ENCODE results near the gene CDH13. TPM values are rescaled to one million over a fixed set of nuclear protein-coding genes. Genes with fewer than 3 reads are reported as not detected.
A peak's percentile ranks its signal among the peaks of the same experiment; 100 is the strongest.

Gene CDH13
- total RNA-seq, 1 donor from 2014 or later, result 46.4 TPM

- TF ChIP-seq, protein P1, sequence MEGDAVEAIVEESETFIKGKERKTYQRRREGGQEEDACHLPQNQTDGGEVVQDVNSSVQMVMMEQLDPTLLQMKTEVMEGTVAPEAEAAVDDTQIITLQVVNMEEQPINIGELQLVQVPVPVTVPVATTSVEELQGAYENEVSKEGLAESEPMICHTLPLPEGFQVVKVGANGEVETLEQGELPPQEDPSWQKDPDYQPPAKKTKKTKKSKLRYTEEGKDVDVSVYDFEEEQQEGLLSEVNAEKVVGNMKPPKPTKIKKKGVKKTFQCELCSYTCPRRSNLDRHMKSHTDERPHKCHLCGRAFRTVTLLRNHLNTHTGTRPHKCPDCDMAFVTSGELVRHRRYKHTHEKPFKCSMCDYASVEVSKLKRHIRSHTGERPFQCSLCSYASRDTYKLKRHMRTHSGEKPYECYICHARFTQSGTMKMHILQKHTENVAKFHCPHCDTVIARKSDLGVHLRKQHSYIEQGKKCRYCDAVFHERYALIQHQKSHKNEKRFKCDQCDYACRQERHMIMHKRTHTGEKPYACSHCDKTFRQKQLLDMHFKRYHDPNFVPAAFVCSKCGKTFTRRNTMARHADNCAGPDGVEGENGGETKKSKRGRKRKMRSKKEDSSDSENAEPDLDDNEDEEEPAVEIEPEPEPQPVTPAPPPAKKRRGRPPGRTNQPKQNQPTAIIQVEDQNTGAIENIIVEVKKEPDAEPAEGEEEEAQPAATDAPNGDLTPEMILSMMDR (conservative IDR thresholded peaks at IDR 0.05), result no peak
- no peak overlapping the region for H3K27ac Mint-ChIP-seq
- no peak for DNase-seq (ENCODE audit: extremely low spot score, unreplicated experiment)
- H3K9me3 Mint-ChIP-seq, result no peaks in the 10 kb centered on the region
- H3K4me1 Mint-ChIP-seq (ENCODE audit: unreplicated experiment), result peaks cover 16% of the 10 kb centered on the region
- H3K36me3 Mint-ChIP-seq, result no peaks in the 10 kb centered on the region
- H3K27me3 Mint-ChIP-seq, result peaks cover 34% of the 10 kb centered on the region
- no peak overlapping the region for H3K4me3 Mint-ChIP-seq
Measured at GRCh38 chr16:83589576-83589975, 962.8 kb downstream of the CDH13 start.

DNA sequence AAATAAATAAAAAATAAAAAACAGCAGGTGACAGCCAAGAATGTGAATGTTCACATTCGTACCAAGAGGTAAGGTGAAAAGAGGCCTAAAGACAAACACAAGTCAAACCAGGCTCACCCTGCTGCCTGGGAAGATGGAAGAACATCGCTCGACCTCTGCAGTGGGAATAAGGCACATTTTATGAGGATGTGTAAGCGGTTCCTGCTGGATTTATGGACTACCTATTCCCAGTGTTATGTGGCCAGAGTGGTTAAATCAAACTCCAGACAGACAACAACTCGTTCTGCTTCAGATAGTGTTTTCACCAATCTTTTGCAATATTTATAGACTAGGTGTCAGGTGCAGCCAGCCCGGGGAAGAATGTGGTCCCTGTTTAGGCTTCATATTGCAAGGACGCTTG lies 966.0 kb downstream of the CDH13 start:
- H3K4me3 Mint-ChIP-seq, result no peak overlapping the region
- TF ChIP-seq, protein P1 (conservative IDR thresholded peaks at IDR 0.05), result no peak
- H3K36me3 Mint-ChIP-seq, result no peaks in the 10 kb centered on the region
- DNase-seq (ENCODE audit: extremely low spot score, unreplicated experiment), result no peak
- H3K4me1 Mint-ChIP-seq (ENCODE audit: unreplicated experiment), result no peaks in the 10 kb centered on the region
- H3K27me3 Mint-ChIP-seq, result peaks cover 31% of the 10 kb centered on the region
- no peaks in the 10 kb centered on the region for H3K9me3 Mint-ChIP-seq
- no peak overlapping the region for H3K27ac Mint-ChIP-seq

- no peaks in the 10 kb centered on the region for H3K4me1 Mint-ChIP-seq (ENCODE audit: unreplicated experiment)
- H3K27ac Mint-ChIP-seq, result no peak overlapping the region
- TF ChIP-seq, protein P1 (conservative IDR thresholded peaks at IDR 0.05), result no peak
- no peaks in the 10 kb centered on the region for H3K9me3 Mint-ChIP-seq
- no peak for DNase-seq (ENCODE audit: extremely low spot score, unreplicated experiment)
- H3K27me3 Mint-ChIP-seq, result peaks cover 4% of the 10 kb centered on the region
- H3K4me3 Mint-ChIP-seq, result no peak overlapping the region
- H3K36me3 Mint-ChIP-seq, result no peaks in the 10 kb centered on the region
Measured at GRCh38 chr16:83599789-83600462, 973.2 kb downstream of the CDH13 start.

DNA sequence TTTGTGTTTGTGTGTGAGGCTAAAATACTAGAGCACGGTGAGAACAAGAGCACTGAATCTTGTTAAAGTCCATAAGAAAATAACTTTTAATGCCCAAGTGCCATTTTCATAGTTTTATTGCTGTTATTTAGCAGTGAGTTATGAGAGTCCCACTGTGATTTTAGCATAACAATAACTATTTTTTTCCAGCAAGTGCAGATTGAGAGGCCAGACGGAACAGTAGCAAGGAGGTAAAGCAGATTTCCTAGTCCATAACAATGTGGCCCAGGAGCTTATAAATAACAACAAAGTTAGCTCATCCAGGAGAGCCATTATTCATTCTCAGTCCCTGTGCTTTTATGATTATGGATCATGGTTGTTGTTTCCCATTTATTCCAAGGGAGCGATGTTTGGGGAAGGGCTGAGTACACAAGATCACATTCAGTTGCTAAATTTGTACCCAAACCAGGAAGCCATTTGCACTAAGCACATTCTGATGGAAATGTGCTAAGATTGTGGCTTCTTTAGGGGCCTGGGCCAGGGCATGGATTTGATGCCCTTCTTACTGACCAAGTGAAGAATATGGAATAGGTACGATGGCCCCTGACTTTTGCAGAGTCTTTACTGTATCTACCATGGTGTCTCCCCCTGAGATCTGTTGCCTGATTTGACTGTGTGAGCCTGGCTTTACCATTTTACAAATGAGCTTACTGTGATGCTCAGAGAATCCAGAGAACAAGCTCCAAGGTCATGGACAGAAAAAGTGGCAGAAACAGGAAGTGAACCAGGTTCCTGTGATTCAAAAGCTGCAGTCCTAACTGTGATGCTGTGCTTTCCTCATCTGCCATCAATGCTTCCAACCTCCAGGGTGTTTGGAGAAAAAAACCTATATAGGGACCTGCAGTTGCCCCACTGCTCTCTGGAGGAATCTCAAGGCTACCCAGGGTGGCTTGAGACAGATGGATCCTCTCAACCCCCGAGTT lies 976.3 kb downstream of the CDH13 start:
- H3K27ac Mint-ChIP-seq, result no peak overlapping the region
- DNase-seq (ENCODE audit: extremely low spot score, unreplicated experiment), result peak; percentile 27
- no peaks in the 10 kb centered on the region for H3K4me1 Mint-ChIP-seq (ENCODE audit: unreplicated experiment)

DNA sequence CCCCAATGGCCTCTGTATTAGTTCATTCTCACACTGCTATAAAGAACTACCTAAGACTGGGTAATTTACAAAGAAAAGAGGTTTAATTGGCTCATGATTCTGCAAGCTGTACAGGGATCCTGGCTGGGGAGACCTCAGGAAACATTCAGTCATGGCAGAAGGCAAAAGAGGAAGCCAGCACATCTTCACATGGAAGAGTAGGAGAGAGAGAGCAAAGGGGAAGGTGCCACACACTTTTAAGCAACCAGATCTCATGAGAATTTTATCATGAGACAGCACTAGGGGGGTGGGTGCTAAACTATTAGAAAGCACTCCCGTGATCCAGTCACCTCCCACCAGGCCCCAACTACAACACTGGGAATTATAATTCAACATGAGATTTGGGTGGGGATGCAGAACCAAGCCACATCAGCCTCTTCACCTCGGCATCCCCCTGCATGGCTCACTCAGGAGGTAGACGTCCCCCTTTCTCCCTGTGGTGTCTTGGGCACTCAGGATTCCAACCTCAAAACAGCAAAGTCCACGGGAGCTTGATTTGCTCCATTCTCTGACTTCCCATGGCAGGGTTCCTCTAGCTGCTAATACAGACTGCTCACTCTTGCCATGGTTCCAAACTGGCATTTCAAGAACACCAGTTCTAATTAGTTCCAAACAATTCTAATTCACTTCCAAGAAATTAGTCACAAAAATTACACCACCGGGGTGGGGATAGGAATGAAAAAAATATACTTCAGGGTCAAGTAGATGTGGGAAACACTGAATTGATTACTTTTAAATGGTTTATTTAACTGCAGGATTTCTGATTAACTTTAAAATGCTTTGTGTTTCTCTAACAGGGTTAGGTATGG lies 977.2 kb downstream of the CDH13 start:
- Mint-ChIP-seq H3K27me3 (no peaks in the 10 kb centered on the region), H3K36me3 (no peaks in the 10 kb centered on the region), H3K4me1 (ENCODE audit: unreplicated experiment) (no peaks in the 10 kb centered on the region), H3K4me3 (no peak overlapping the region), H3K9me3 (peaks cover 6% of the 10 kb centered on the region), H3K27ac (no peak overlapping the region)
- TF ChIP-seq, protein P1 (conservative IDR thresholded peaks at IDR 0.05), result no peak
- DNase-seq (ENCODE audit: extremely low spot score, unreplicated experiment), result peak; percentile 31

More for the DNA sequence above, 976.3 kb downstream of the CDH13 start:
- peaks cover 6% of the 10 kb centered on the region for H3K9me3 Mint-ChIP-seq
- TF ChIP-seq, protein P1 (conservative IDR thresholded peaks at IDR 0.05), result no peak
- no peaks in the 10 kb centered on the region for H3K36me3 Mint-ChIP-seq
- no peak overlapping the region for H3K4me3 Mint-ChIP-seq
- H3K27me3 Mint-ChIP-seq, result no peaks in the 10 kb centered on the region
